WTC11 (cell line): Measurements from ENCODE around the gene ZNF808. TPM values are rescaled to one million over a fixed set of nuclear protein-coding genes. Genes with fewer than 3 reads are reported as not detected.
"Not testable (repeated sequence)": the region's sequence is repeated elsewhere in the genome, so short reads cannot be mapped to it uniquely, and the experiment has no call there.

ENCODE experiments used
- ATAC-seq: fragments of 200-7000 bp; cut with Tn5 transposase; 2 replicates; pipeline ENCODE4 v1.10.0; 2021; ENCODE audit warnings: mild to moderate bottlenecking, moderate library complexity
- CTCF ChIA-PET: fragments of 300-600 bp; sonication (Branson Sonifier 250); formaldehyde crosslinking; loops from one replicate; lab custom pipeline; 2021; ENCODE audit warnings: antibody characterized with exemption; lab: Charles Lee
- POLR2A ChIA-PET: fragments of 350-600 bp; sonication (Branson Sonifier 250); formaldehyde crosslinking; loops from one replicate; lab custom pipeline; 2021; ENCODE audit warnings: antibody characterized with exemption; lab: Charles Lee
- DNase-seq: peaks from one replicate; pipeline ENCODE4 v3.0.0; 2021; ENCODE audit warnings: low spot score
- H3K27ac Mint-ChIP-seq: 2 replicates; pipeline ENCODE4 v1.8.0; 2021; ENCODE audit warnings: mixed read lengths
- H3K27me3 Mint-ChIP-seq: 2 replicates; pipeline ENCODE4 v1.8.0; 2021; ENCODE audit warnings: low read depth, mild to moderate bottlenecking, moderate library complexity, mixed read lengths
- H3K36me3 Mint-ChIP-seq: 2 replicates; pipeline ENCODE4 v1.8.0; 2021; ENCODE audit warnings: mixed read lengths
- H3K4me1 Mint-ChIP-seq: 2 replicates; pipeline ENCODE4 v1.8.0; 2022; ENCODE audit warnings: mixed read lengths
- H3K4me3 Mint-ChIP-seq: 2 replicates; pipeline ENCODE4 v1.8.0; 2021; ENCODE audit warnings: mild to moderate bottlenecking, moderate library complexity, mixed read lengths
- H3K9me3 Mint-ChIP-seq: 2 replicates; pipeline ENCODE4 v1.8.0; 2021; ENCODE audit warnings: mixed read lengths
- CBFB ChIP-seq: sonication (generic); formaldehyde crosslinking; IDR thresholded peaks from 2 replicates; pipeline ENCODE4 v1.8.1; 2022; ENCODE audit warnings: mild to moderate bottlenecking, low read depth, missing genetic modification reagents
- ETV6 ChIP-seq: sonication (generic); formaldehyde crosslinking; IDR thresholded peaks from 2 replicates; pipeline ENCODE4 v1.8.1; 2022; ENCODE audit warnings: mild to moderate bottlenecking, missing genetic modification reagents
- FOXP1 ChIP-seq: sonication (generic); formaldehyde crosslinking; IDR thresholded peaks from 2 replicates; pipeline ENCODE4 v1.8.0; 2022; ENCODE audit warnings: missing genetic modification reagents, mild to moderate bottlenecking, moderate library complexity, borderline replicate concordance
- GABPB1 ChIP-seq: sonication (generic); formaldehyde crosslinking; IDR thresholded peaks from 2 replicates; pipeline ENCODE4 v1.8.1; 2023; ENCODE audit warnings: mild to moderate bottlenecking, missing genetic modification reagents
- SOX15 ChIP-seq: fragments of 250-450 bp; sonication (Bioruptor Pico); IDR thresholded peaks from 2 replicates; pipeline ENCODE4 v1.9.0; 2021; ENCODE audit warnings: mild to moderate bottlenecking
- ZNF263 ChIP-seq: sonication (generic); formaldehyde crosslinking; IDR thresholded peaks from 2 replicates; pipeline ENCODE4 v1.8.1; 2022; ENCODE audit warnings: low read depth, mild to moderate bottlenecking, moderate library complexity, missing genetic modification reagents
- total RNA-seq: library from RNA; stranded (reverse); gene quantifications from 3 replicates; pipeline ENCODE4 v1.2.3, GENCODE V29; 2021
- TF ChIP-seq, protein P1 (sequence below): fragments of 200-600 bp; IDR thresholded peaks from 2 replicates; pipeline ENCODE4 v1.8.0; 2022; ENCODE audit warnings: antibody characterized with exemption
- TF ChIP-seq, protein P2 (sequence below): sonication (generic); formaldehyde crosslinking; IDR thresholded peaks from 2 replicates; pipeline ENCODE4 v1.8.0; 2023; ENCODE audit warnings: mild to moderate bottlenecking, missing genetic modification reagents
- TF ChIP-seq, protein P3 (sequence below): sonication (generic); formaldehyde crosslinking; conservative IDR thresholded peaks from 2 replicates; pipeline ENCODE4 v1.8.1; 2022; ENCODE audit warnings: mild to moderate bottlenecking, missing genetic modification reagents
- TF ChIP-seq, protein P4 (sequence below): sonication (generic); formaldehyde crosslinking; IDR thresholded peaks from 2 replicates; pipeline ENCODE4 v1.8.1; 2023; ENCODE audit warnings: mild to moderate bottlenecking, missing genetic modification reagents, borderline replicate concordance
- TF ChIP-seq, protein P5 (sequence below): sonication (generic); formaldehyde crosslinking; IDR thresholded peaks from 2 replicates; pipeline ENCODE4 v1.8.1; 2023; ENCODE audit warnings: mild to moderate bottlenecking, missing genetic modification reagents, moderate library complexity
- TF ChIP-seq, protein P6 (sequence below): sonication (generic); formaldehyde crosslinking; IDR thresholded peaks from 2 replicates; pipeline ENCODE4 v1.8.1; 2022; ENCODE audit warnings: mild to moderate bottlenecking, moderate library complexity, missing genetic modification reagents
- TF ChIP-seq, protein P7 (sequence below): sonication (generic); formaldehyde crosslinking; IDR thresholded peaks from 2 replicates; pipeline ENCODE4 v1.8.1; 2023; ENCODE audit warnings: mild to moderate bottlenecking, moderate library complexity, missing genetic modification reagents
- TF ChIP-seq, protein P8 (sequence below): sonication (generic); formaldehyde crosslinking; IDR thresholded peaks from 2 replicates; pipeline ENCODE4 v1.8.0; 2022; ENCODE audit warnings: mild to moderate bottlenecking, missing genetic modification reagents

ZNF808 gene
- total RNA-seq, 1 experiment from 2014 or later, result 59.2 TPM

DNA sequence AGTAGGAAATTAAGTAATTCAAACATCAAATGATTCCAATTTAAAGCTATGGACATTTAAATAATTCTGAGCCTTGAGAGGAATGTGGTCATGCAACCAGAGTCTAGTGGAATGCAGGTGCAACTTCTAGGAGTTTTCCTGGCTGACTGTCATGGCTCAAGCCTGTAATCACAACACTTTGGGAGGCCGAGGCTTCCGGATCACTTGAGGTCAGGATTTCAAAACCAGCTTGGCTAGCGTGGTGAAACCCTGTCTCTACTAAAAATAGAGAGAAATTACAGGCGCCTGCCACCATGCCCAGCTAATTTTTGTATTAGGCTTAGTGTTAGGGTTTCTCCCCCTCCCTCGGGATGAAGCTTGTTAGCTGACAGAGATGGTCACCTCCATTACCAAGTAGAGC is 6.4 kb downstream of the ZNF808 start:
- Mint-ChIP-seq H3K4me3 (no peak overlapping the region), H3K4me1 (peaks cover 35% of the 10 kb centered on the region), H3K27ac (peak overlapping the region; percentile 89), H3K9me3 (no peaks in the 10 kb centered on the region), H3K36me3 (peaks cover 6% of the 10 kb centered on the region; the same call in 1 of the 2 replicates), H3K27me3 (peaks cover 8% of the 10 kb centered on the region)
- DNase-seq (no peak), ATAC-seq (no peak)
- POLR2A ChIA-PET, result no interaction called here
- TF ChIP-seq CBFB (CRISPR knock-in tag) (no peak), FOXP1 (CRISPR knock-in tag) (no peak), SOX15 (CRISPR knock-in tag) (no peak), GABPB1 (CRISPR knock-in tag) (no peak)
- TF ChIP-seq, protein P1, sequence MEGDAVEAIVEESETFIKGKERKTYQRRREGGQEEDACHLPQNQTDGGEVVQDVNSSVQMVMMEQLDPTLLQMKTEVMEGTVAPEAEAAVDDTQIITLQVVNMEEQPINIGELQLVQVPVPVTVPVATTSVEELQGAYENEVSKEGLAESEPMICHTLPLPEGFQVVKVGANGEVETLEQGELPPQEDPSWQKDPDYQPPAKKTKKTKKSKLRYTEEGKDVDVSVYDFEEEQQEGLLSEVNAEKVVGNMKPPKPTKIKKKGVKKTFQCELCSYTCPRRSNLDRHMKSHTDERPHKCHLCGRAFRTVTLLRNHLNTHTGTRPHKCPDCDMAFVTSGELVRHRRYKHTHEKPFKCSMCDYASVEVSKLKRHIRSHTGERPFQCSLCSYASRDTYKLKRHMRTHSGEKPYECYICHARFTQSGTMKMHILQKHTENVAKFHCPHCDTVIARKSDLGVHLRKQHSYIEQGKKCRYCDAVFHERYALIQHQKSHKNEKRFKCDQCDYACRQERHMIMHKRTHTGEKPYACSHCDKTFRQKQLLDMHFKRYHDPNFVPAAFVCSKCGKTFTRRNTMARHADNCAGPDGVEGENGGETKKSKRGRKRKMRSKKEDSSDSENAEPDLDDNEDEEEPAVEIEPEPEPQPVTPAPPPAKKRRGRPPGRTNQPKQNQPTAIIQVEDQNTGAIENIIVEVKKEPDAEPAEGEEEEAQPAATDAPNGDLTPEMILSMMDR, result no peak
- TF ChIP-seq, protein P2, sequence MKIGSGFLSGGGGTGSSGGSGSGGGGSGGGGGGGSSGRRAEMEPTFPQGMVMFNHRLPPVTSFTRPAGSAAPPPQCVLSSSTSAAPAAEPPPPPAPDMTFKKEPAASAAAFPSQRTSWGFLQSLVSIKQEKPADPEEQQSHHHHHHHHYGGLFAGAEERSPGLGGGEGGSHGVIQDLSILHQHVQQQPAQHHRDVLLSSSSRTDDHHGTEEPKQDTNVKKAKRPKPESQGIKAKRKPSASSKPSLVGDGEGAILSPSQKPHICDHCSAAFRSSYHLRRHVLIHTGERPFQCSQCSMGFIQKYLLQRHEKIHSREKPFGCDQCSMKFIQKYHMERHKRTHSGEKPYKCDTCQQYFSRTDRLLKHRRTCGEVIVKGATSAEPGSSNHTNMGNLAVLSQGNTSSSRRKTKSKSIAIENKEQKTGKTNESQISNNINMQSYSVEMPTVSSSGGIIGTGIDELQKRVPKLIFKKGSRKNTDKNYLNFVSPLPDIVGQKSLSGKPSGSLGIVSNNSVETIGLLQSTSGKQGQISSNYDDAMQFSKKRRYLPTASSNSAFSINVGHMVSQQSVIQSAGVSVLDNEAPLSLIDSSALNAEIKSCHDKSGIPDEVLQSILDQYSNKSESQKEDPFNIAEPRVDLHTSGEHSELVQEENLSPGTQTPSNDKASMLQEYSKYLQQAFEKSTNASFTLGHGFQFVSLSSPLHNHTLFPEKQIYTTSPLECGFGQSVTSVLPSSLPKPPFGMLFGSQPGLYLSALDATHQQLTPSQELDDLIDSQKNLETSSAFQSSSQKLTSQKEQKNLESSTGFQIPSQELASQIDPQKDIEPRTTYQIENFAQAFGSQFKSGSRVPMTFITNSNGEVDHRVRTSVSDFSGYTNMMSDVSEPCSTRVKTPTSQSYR (CRISPR knock-in tag), result no peak
- TF ChIP-seq, protein P3, sequence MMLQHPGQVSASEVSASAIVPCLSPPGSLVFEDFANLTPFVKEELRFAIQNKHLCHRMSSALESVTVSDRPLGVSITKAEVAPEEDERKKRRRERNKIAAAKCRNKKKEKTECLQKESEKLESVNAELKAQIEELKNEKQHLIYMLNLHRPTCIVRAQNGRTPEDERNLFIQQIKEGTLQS (CRISPR knock-in tag), result no peak
- TF ChIP-seq, protein P4, sequence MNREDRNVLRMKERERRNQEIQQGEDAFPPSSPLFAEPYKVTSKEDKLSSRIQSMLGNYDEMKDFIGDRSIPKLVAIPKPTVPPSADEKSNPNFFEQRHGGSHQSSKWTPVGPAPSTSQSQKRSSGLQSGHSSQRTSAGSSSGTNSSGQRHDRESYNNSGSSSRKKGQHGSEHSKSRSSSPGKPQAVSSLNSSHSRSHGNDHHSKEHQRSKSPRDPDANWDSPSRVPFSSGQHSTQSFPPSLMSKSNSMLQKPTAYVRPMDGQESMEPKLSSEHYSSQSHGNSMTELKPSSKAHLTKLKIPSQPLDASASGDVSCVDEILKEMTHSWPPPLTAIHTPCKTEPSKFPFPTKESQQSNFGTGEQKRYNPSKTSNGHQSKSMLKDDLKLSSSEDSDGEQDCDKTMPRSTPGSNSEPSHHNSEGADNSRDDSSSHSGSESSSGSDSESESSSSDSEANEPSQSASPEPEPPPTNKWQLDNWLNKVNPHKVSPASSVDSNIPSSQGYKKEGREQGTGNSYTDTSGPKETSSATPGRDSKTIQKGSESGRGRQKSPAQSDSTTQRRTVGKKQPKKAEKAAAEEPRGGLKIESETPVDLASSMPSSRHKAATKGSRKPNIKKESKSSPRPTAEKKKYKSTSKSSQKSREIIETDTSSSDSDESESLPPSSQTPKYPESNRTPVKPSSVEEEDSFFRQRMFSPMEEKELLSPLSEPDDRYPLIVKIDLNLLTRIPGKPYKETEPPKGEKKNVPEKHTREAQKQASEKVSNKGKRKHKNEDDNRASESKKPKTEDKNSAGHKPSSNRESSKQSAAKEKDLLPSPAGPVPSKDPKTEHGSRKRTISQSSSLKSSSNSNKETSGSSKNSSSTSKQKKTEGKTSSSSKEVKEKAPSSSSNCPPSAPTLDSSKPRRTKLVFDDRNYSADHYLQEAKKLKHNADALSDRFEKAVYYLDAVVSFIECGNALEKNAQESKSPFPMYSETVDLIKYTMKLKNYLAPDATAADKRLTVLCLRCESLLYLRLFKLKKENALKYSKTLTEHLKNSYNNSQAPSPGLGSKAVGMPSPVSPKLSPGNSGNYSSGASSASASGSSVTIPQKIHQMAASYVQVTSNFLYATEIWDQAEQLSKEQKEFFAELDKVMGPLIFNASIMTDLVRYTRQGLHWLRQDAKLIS (CRISPR knock-in tag), result no peak
- TF ChIP-seq, protein P5, sequence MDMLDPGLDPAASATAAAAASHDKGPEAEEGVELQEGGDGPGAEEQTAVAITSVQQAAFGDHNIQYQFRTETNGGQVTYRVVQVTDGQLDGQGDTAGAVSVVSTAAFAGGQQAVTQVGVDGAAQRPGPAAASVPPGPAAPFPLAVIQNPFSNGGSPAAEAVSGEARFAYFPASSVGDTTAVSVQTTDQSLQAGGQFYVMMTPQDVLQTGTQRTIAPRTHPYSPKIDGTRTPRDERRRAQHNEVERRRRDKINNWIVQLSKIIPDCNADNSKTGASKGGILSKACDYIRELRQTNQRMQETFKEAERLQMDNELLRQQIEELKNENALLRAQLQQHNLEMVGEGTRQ (CRISPR knock-in tag), result no peak
- TF ChIP-seq, protein P6, sequence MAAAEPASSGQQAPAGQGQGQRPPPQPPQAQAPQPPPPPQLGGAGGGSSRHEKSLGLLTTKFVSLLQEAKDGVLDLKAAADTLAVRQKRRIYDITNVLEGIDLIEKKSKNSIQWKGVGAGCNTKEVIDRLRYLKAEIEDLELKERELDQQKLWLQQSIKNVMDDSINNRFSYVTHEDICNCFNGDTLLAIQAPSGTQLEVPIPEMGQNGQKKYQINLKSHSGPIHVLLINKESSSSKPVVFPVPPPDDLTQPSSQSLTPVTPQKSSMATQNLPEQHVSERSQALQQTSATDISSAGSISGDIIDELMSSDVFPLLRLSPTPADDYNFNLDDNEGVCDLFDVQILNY (CRISPR knock-in tag), result no peak
- TF ChIP-seq, protein P7, sequence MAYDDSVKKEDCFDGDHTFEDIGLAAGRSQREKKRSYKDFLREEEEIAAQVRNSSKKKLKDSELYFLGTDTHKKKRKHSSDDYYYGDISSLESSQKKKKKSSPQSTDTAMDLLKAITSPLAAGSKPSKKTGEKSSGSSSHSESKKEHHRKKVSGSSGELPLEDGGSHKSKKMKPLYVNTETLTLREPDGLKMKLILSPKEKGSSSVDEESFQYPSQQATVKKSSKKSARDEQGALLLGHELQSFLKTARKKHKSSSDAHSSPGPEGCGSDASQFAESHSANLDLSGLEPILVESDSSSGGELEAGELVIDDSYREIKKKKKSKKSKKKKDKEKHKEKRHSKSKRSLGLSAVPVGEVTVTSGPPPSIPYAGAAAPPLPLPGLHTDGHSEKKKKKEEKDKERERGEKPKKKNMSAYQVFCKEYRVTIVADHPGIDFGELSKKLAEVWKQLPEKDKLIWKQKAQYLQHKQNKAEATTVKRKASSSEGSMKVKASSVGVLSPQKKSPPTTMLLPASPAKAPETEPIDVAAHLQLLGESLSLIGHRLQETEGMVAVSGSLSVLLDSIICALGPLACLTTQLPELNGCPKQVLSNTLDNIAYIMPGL (CRISPR knock-in tag), result no peak
- CTCF ChIA-PET, result no interaction called here

DNA sequence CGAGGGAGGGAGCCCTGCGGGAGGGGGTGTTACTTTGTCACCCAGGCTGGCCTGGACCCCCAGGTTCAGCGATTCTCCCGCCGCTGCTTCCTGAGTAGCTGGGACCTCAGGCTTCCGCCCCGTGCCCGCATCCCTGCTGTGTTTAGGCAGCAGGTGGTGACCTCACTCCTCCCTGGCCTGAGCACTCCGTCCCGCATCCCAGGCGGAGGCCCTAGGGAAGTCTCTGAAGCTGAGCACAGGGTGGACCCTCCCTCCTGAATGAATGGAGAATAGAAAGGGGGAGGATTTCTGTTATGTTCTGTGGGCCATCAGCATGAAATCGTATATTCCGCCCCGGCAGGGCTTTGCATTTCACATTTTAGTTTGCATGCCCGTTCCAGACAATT is 7.9 kb downstream of the ZNF808 start:
- CTCF ChIA-PET, result interaction anchor here (0.7 to 0.9 kb wide), 3 partner anchors 9 to 200 kb away, joined by 4 to 5 read pairs (median 5); no protein-coding TSS in a partner anchor
- ATAC-seq, result peak; percentile 48
- not testable (repeated sequence) for H3K9me3 Mint-ChIP-seq, H3K27me3 Mint-ChIP-seq, H3K36me3 Mint-ChIP-seq
- peak overlapping the region; percentile 74 for H3K27ac Mint-ChIP-seq
- H3K4me3 Mint-ChIP-seq, result peak overlapping the region; percentile 89
- peaks cover 35% of the 10 kb centered on the region for H3K4me1 Mint-ChIP-seq
- POLR2A ChIA-PET, result interaction anchor here (0.6 to 0.7 kb wide), 2 partner anchors 25 to 358 kb away, joined by 7 to 8 read pairs; no protein-coding TSS in a partner anchor
- TF ChIP-seq ETV6 (CRISPR knock-in tag) (0 out of 2 replicates have a peak, but pooled peaks have one; percentile 36), ZNF263 (peak; percentile 80; the same call in 1 of the 2 replicates)
- TF ChIP-seq, protein P8, sequence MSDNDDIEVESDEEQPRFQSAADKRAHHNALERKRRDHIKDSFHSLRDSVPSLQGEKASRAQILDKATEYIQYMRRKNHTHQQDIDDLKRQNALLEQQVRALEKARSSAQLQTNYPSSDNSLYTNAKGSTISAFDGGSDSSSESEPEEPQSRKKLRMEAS (CRISPR knock-in tag), result peak; percentile 5; the same call in 1 of the 2 replicates
- DNase-seq, result peak; percentile 68
